ENCODE data around the gene UVRAG.
"Not testable (repeated sequence)": the region's sequence is repeated elsewhere in the genome, so short reads cannot be mapped to it uniquely, and the experiment has no call there.

The UVRAG gene

DNA sequence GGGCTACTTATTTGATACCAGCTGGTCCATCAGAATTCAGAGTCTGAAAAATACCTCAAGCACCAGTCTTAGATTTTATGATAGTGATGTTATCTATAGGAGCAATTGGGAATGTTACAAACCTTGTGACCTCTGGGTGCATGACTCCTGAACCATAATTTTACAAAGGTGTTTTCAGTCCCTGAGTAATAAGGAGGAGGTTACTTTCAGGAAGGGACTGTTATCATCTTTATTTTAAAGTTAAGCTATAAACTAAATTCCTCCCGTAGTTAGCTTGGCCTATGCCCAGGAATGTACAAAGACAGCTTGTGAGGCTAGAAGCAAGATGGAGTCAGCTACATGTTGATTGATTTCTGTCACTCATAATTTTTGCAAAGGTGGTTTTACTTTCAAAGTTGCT lies 101.9 kb downstream of the UVRAG start:
- DNase-seq (ENCODE audit: low read depth, low spot score): no peak

- no peak for DNase-seq (ENCODE audit: low read depth, low spot score)
Measured at GRCh38 chr11:75918331-75918730, 103.3 kb downstream of the UVRAG start.

DNA sequence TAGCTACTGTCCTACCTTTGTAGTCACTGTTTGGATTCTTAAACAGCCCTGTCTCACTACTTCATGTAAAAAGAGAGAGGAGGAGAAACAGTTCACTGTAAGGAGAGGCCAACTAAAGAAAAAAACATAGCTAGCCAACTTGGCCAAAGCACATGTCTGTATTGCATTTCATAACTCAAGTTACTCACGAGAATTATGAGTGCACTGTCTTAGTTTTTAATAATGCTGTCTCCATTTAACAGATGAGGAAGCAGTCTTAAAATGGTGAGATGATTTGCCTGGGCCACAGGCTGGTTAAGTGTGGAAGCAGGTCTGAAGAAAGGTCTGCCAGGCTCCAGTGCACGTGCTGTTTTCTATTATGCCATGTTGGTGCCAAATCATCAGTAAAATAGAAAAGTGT lies 104.5 kb downstream of the UVRAG start:
- DNase-seq (ENCODE audit: low read depth, low spot score): no peak

- no peak for DNase-seq (ENCODE audit: low read depth, low spot score)
Measured at GRCh38 chr11:75920848-75921247, 105.8 kb downstream of the UVRAG start.

DNA sequence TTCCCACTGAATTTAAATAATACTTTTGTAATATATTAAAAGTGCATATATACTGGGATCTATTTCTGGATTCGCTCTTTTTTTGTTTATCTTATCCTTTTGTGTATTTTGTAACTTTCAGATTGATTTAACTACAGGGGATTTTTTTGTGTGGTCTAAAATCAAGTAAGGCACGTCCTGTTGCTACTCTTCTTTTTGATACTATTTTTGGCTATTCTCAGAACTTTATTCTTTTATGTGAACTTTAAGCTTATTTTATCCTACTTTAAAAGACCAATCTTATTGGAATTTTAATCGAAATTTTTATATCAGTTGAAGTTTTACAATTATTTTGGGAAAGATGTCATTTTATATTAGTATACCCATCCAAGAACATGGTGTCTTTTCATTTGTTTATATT lies 106.8 kb downstream of the UVRAG start:
- no peak for DNase-seq (ENCODE audit: low read depth, low spot score)

DNA sequence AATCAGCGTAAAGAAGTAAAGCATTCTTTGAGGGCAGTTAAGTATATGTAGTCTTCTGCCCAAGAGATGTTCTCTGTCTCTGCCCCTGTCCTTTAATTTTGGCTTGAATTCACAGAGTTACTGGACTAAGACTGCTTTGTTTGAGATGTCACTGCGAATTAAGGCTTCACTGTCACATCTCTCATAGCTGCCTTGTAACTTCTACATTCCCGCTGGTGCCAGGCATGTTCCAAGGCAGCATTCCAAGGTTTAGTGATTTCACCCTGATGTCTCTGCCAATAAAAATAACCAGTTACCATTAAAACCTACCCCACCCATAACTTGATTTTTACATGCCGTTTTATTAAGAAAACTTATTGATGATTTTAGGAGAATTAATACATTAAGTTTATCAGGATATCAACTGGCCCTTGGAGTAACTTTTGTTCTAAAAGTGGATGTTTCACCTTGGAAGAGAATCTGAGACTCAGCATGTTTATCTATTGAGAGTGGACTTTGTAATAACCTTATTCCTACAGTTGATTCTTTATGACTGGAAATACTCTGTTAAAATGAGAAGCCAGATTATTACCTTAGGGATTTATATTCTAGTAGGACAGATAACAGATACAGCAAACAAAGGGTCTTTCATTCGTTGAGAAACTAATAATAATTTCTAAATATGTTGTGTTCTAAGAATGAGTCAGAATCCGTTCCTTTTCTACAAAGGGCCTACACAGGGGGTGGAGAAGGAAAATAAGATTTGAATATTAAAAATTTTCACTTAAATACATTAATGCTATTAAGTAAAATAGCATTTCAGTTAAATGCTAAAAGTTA lies 110.2 kb downstream of the UVRAG start:
- peak; percentile 52 for DNase-seq (ENCODE audit: low read depth, low spot score)

DNA sequence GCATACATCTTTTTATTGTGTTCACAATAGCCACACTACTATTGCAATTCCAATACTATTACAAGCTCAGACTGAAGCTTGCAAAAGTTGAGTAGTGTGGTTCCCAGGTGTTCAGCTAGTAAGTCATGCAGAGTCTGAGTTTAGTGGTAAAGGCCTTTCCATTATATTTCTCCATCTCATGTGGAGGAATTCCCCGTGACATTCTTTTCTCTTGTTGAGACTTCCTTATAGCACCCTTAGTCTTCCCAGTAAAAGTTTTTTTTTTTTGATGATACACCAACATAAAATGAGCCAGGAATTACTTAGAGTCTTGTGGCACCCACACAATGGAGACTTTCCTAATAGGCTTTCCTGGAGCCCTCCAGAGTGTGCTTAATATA lies 110.8 kb downstream of the UVRAG start:
- DNase-seq (ENCODE audit: low read depth, low spot score): peak; percentile 37

DNA sequence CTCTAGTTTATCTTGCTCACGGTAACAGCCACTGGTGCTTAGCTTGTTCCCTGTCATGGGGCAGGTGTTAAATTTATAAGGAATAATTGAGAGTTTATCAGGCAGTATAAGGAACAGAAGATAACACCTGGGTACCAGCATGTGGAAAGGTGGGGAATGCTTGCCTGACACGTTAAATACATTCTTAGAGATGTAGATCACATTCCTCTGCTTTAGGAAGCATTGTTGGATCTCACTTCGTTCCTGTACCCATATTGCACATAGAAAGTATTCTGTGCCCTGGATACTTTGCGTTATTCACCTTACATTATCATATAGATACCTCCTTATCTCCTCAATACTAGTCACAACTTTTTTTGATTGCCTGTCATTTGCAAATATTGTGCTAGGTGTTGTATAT lies 114.7 kb downstream of the UVRAG start:
- DNase-seq (ENCODE audit: low read depth, low spot score): no peak

GRCh38 chr11:75930534-75930933 lies 115.5 kb downstream of the UVRAG start:
- peak; percentile 46 for DNase-seq (ENCODE audit: low read depth, low spot score)

GRCh38 chr11:75931124-75931523 lies 116.1 kb downstream of the UVRAG start:
- no peak for DNase-seq (ENCODE audit: low read depth, low spot score)

- DNase-seq (ENCODE audit: low read depth, low spot score): not testable (repeated sequence)
Measured at GRCh38 chr11:75933736-75934135, 118.7 kb downstream of the UVRAG start.

- DNase-seq (ENCODE audit: low read depth, low spot score): no peak
Measured at GRCh38 chr11:75934851-75935250, 119.8 kb downstream of the UVRAG start.

DNA sequence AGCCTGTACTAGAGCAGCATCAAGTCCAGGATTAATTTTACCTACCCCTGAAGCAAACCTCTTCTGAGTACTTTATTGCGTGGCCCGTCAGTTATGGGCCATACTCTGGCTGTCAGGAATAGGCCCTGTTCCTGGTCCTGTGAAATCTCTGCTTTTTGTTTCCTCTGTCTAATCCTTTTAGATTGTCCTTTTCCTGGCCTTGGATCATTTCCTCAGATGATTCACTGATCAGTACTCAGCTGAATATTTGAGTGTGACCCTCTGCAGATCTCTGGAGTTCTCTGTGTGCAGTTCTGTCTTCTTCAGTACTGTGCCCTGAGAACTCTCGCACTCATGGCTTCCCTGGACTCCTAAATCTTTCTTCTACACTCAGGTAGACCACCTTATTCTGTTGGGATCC lies 123.5 kb downstream of the UVRAG start:
- DNase-seq (ENCODE audit: low read depth, low spot score): peak; percentile 12

- DNase-seq (ENCODE audit: low read depth, low spot score): no peak
Measured at GRCh38 chr11:75939516-75939915, 124.5 kb downstream of the UVRAG start.

DNA sequence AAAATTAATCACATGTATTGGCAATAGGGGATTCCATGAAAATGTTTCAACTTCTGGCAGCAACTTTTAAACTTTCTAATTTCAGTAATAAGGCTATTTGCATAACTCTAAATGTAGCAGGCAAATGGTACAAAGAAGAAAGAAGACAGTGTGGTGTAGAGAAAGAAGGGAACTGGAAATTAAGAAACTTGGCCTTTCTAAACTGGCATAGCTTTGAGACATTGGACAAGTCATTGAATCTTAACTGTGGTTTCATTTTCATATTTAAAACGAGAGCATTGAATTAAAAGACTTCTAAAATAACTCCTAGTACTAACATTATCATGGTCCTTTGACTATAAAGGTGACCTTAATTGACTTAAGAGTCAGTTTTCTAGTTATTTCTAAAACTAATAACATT lies 125.0 kb downstream of the UVRAG start:
- no peak for DNase-seq (ENCODE audit: low read depth, low spot score)

GRCh38 chr11:75940911-75941310 lies 125.9 kb downstream of the UVRAG start:
- no peak for DNase-seq (ENCODE audit: low read depth, low spot score)

GRCh38 chr11:75944515-75944914 lies 129.5 kb downstream of the UVRAG start:
- no peak for DNase-seq (ENCODE audit: low read depth, low spot score)

- no peak for DNase-seq (ENCODE audit: low read depth, low spot score)
Measured at GRCh38 chr11:75945446-75945845, 130.4 kb downstream of the UVRAG start.

- DNase-seq (ENCODE audit: low read depth, low spot score): no peak
Measured at GRCh38 chr11:75945947-75946346, 130.9 kb downstream of the UVRAG start.

DNA sequence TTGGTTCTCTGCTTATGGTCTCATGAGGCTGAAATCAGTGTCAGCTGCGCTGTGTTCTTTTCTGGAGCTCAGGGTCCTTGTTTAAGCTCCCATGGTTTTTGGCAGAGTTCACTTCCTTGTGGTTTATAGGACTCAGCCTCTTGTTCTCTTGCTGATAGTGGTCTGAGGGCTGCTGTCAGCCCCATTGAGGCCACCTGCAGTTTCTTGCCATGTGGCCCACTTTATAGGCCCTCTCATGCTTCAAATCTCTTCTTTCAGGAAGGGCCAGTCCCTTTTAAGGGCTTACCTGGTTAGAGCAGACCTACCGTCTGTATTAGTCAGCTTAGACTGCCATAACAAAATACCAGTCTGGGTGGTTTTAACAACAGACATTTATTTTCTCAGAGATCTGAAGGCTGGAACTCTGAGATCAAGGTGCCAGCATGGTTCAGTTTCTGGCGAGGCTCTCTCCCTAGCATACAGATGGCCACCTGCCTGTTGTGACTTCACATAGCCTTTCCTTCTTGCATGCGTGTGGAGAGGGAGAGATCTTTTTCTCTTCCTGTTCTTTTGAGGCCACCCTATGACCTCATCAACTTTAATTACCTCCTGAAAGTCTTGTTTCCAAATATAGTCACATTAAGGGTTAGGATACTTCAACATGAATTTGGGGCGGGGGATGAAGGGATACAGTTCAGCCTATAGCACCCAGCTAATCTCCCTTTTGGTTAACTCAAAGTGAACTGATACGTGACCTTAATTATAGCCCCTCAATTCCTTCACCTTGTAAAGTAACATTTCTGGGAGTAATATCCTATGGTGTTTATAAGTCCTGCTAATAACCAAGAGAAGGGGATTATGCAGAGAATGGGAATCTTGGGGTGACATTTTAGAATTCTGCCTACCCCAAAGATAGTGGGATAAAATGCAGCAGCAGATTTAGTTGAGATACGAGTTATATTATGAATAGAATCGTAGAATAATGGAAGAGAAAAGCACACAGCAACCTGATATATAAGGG lies 131.8 kb downstream of the UVRAG start:
- peak; percentile 72 for DNase-seq (ENCODE audit: low read depth, low spot score)

DNA sequence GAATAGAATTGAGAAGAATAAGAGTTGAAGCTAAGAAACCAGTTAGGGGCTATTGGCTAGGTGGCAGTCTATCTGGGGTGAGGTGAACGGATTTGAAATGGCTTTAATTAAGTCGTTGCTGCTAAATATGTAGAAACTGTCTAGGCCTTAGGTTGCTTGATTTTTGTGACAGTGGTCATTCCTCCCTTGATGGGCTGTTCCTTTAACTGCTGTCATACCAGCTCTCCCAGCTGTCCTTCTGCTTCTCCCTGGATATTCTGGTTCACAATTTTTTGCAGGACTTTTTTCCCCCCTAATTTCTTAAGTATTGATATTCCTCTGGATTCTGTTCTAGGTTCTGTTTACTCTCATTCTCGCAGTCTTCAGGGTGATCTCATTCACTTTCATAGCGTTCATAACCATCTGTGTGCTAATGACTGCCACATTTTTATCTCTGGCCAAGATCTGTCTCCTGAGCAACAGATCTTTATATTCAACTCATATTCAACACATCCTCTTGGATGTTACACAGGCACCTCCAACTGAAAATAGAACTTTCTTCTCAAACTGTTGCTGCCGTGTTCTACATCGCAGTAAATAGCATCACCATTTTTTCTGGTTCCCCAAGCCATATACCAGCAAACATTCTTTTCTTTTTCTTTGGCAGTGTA lies 134.1 kb downstream of the UVRAG start:
- DNase-seq (ENCODE audit: low read depth, low spot score): no peak

DNA sequence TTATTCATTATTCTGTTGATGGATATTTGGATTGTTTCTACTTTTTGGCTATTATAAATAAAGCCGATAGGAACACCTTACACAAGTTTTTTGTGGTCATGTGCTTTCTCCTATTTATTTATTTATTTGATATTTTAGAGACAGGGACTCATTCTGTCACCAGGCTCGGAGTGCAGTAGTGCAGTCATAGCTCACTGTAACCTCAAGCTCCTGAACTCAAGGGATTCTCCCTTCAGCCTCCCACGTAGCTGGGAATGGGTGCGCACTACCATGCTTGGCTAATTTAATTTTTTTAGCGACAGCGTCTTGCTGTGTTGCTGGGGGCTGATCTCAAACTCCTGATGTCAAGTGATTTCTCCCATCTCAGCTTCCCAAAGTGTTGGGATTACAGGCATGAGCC lies 135.1 kb downstream of the UVRAG start:
- no peak for DNase-seq (ENCODE audit: low read depth, low spot score)

All from astrocyte of the hippocampus (primary cell).